Type B pancreatic cell (in vitro differentiated cells): ENCODE data around the gene SAMD15. TPM values are rescaled to one million over a fixed set of nuclear protein-coding genes. Genes with fewer than 3 reads are reported as not detected.

Source experiments
- DNase-seq: peaks from one replicate; pipeline ENCODE4 v3.0.0; 2021; ENCODE audit warnings: mixed read lengths; ENCODE audit not compliant: unreplicated experiment; ENCODE audit errors: extremely low spot score
- H3K27ac Mint-ChIP-seq: 2 replicates; pipeline ENCODE4 v1.8.0; 2021; ENCODE audit warnings: mild to moderate bottlenecking, mixed read lengths
- H3K27me3 Mint-ChIP-seq: 2 replicates; pipeline ENCODE4 v1.8.0; 2021; ENCODE audit warnings: mixed read lengths
- H3K36me3 Mint-ChIP-seq: 2 replicates; pipeline ENCODE4 v1.8.0; 2021; ENCODE audit warnings: mixed read lengths
- H3K4me1 Mint-ChIP-seq: one replicate; pipeline ENCODE4 v1.8.0; 2021; ENCODE audit warnings: mixed read lengths; ENCODE audit not compliant: unreplicated experiment
- H3K4me3 Mint-ChIP-seq: 2 replicates; pipeline ENCODE4 v1.8.0; 2021; ENCODE audit warnings: mild to moderate bottlenecking, mixed read lengths
- H3K9me3 Mint-ChIP-seq: 2 replicates; pipeline ENCODE4 v1.8.0; 2021; ENCODE audit warnings: mixed read lengths
- CTCF ChIP-seq: fragments of 200-600 bp; sonication (generic); conservative IDR thresholded peaks from 2 replicates; pipeline ENCODE4 v1.5.0; 2021; ENCODE audit warnings: antibody characterized with exemption, mild to moderate bottlenecking
- total RNA-seq: library from RNA; stranded (reverse); gene quantifications from 2 replicates; pipeline ENCODE4 v1.2.1, GENCODE V29; 2021; ENCODE audit warnings: low replicate concordance

Gene SAMD15
- total RNA-seq, 1 donor from 2014 or later: 9.7 TPM

GRCh38 chr14:77377502-77377844 lies 294 bp downstream of the SAMD15 start:
- Mint-ChIP-seq H3K4me1 (peaks cover 20% of the 10 kb centered on the region), H3K4me3 (no peak overlapping the region)

GRCh38 chr14:77378701-77379100 lies 1.5 kb downstream of the SAMD15 start:
- TF ChIP-seq CTCF: no peak
- Mint-ChIP-seq H3K4me1 (peaks cover 10% of the 10 kb centered on the region), H3K9me3 (no peaks in the 10 kb centered on the region), H3K36me3 (peaks cover 3% of the 10 kb centered on the region), H3K27me3 (no peaks in the 10 kb centered on the region), H3K4me3 (no peak overlapping the region), H3K27ac (no peak overlapping the region)
- DNase-seq: no peak

More at GRCh38 chr14:77377502-77377844, 294 bp downstream of the SAMD15 start:
- TF ChIP-seq CTCF: no peak
- Mint-ChIP-seq H3K36me3 (peaks cover 3% of the 10 kb centered on the region), H3K27ac (no peak overlapping the region), H3K9me3 (no peaks in the 10 kb centered on the region), H3K27me3 (no peaks in the 10 kb centered on the region)
- DNase-seq: no peak

- no peak for DNase-seq
These were observed 13.0 kb downstream of the SAMD15 start for GRCh38 chr14:77390188-77390587.

GRCh38 chr14:77400216-77400615 lies 23.0 kb downstream of the SAMD15 start:
- no peaks in the 10 kb centered on the region for H3K9me3 Mint-ChIP-seq
- no peak overlapping the region for H3K4me3 Mint-ChIP-seq
- no peaks in the 10 kb centered on the region for H3K27me3 Mint-ChIP-seq

More at GRCh38 chr14:77390188-77390587, 13.0 kb downstream of the SAMD15 start:
- H3K9me3 Mint-ChIP-seq: no peaks in the 10 kb centered on the region
- H3K36me3 Mint-ChIP-seq: no peaks in the 10 kb centered on the region
- H3K4me1 Mint-ChIP-seq: no peaks in the 10 kb centered on the region
- TF ChIP-seq CTCF: no peak
- no peaks in the 10 kb centered on the region for H3K27me3 Mint-ChIP-seq
- H3K27ac Mint-ChIP-seq: no peak overlapping the region
- no peak overlapping the region for H3K4me3 Mint-ChIP-seq

GRCh38 chr14:77403768-77404167 lies 26.6 kb downstream of the SAMD15 start:
- Mint-ChIP-seq H3K9me3 (no peaks in the 10 kb centered on the region), H3K27me3 (no peaks in the 10 kb centered on the region), H3K4me1 (peaks cover 4% of the 10 kb centered on the region), H3K36me3 (no peaks in the 10 kb centered on the region), H3K4me3 (no peak overlapping the region), H3K27ac (no peak overlapping the region)
- no peak for TF ChIP-seq CTCF
- no peak for DNase-seq

More at GRCh38 chr14:77400216-77400615, 23.0 kb downstream of the SAMD15 start:
- Mint-ChIP-seq H3K36me3 (no peaks in the 10 kb centered on the region), H3K27ac (no peak overlapping the region), H3K4me1 (no peaks in the 10 kb centered on the region)
- DNase-seq: no peak
- no peak for TF ChIP-seq CTCF

- H3K9me3 Mint-ChIP-seq: no peaks in the 10 kb centered on the region
- TF ChIP-seq CTCF: no peak
- H3K27ac Mint-ChIP-seq: no peak overlapping the region
- H3K4me3 Mint-ChIP-seq: no peak overlapping the region
- peaks cover 4% of the 10 kb centered on the region for H3K4me1 Mint-ChIP-seq
- no peak for DNase-seq
- H3K36me3 Mint-ChIP-seq: no peaks in the 10 kb centered on the region
- no peaks in the 10 kb centered on the region for H3K27me3 Mint-ChIP-seq
These were observed 28.9 kb downstream of the SAMD15 start for GRCh38 chr14:77406086-77406485.
